SJSA1 (cell line): Measurements from ENCODE around the gene MED22. TPM values are rescaled to one million over a fixed set of nuclear protein-coding genes. Genes with fewer than 3 reads are reported as not detected.
"Not testable (repeated sequence)": the region's sequence is repeated elsewhere in the genome, so short reads cannot be mapped to it uniquely, and the experiment has no call there.

Source experiments
- DNase-seq, 2 experiments: peaks; one replicate each; pipeline ENCODE4 v3.0.0-alpha.2; 2015 to 2020; ENCODE audit warnings: low spot score in 2 of 2, low read depth in 1 of 2
- H3K27ac ChIP-seq: fragments of 250-450 bp; sonication (Bioruptor Pico); 2 replicates; pipeline ENCODE4 v1.5.1; 2020; ENCODE audit warnings: mild to moderate bottlenecking, moderate library complexity
- H3K27me3 ChIP-seq: fragments of 250-450 bp; sonication (Bioruptor Pico); replicated peaks from 2 replicates; pipeline ENCODE4 v1.5.1; 2020; ENCODE audit warnings: mild to moderate bottlenecking, moderate library complexity
- H3K36me3 ChIP-seq: fragments of 250-450 bp; sonication (Bioruptor Pico); 2 replicates; pipeline ENCODE4 v1.5.1; 2020; ENCODE audit warnings: mild to moderate bottlenecking
- H3K4me1 ChIP-seq: fragments of 250-450 bp; sonication (Bioruptor Pico); replicated peaks from 2 replicates; pipeline ENCODE4 v1.6.1; 2021; ENCODE audit warnings: mild to moderate bottlenecking
- H3K4me3 ChIP-seq: fragments of 250-450 bp; sonication (Bioruptor Pico); 2 replicates; pipeline ENCODE4 v1.5.1; 2020; ENCODE audit warnings: mild to moderate bottlenecking
- H3K9me3 ChIP-seq: fragments of 250-450 bp; sonication (Bioruptor Pico); replicated peaks from 2 replicates; pipeline ENCODE4 v1.5.1; 2020; ENCODE audit warnings: mild to moderate bottlenecking
- total RNA-seq: library from RNA; depleted of rRNA; stranded (reverse); fragments of >200 nt; shearing (Covaris generic); gene quantifications from 2 replicates; pipeline ENCODE4 v1.2.3, GENCODE V29; 2014

MED22 gene
- total RNA-seq, 1 experiment from 2014 or later = 20.4 TPM

GRCh38 chr9:133344979-133345378, 3.0 kb downstream of the MED22 start:
- DNase-seq = no peak
- peaks cover 23% of the 10 kb centered on the region for H3K4me1 ChIP-seq
- no peak overlapping the region for H3K27ac ChIP-seq
- H3K36me3 ChIP-seq = peaks cover 85% of the 10 kb centered on the region
- no peaks in the 10 kb centered on the region for H3K9me3 ChIP-seq
- no peak overlapping the region for H3K4me3 ChIP-seq
- H3K27me3 ChIP-seq = no peaks in the 10 kb centered on the region

- Histone ChIP-seq H3K27me3 (no peaks in the 10 kb centered on the region), H3K9me3 (no peaks in the 10 kb centered on the region), H3K4me1 (peaks cover 14% of the 10 kb centered on the region), H3K27ac (no peak overlapping the region), H3K36me3 (peaks cover 83% of the 10 kb centered on the region), H3K4me3 (no peak overlapping the region)
- DNase-seq = no peak
Observed at GRCh38 chr9:133344071-133344470, 3.9 kb downstream of the MED22 start.

- DNase-seq = no peak
- peaks cover 10% of the 10 kb centered on the region for H3K4me1 ChIP-seq
- no peak overlapping the region for H3K27ac ChIP-seq
- H3K9me3 ChIP-seq = no peaks in the 10 kb centered on the region
- peaks cover 77% of the 10 kb centered on the region for H3K36me3 ChIP-seq
- H3K27me3 ChIP-seq = no peaks in the 10 kb centered on the region
- no peak overlapping the region for H3K4me3 ChIP-seq
Observed at GRCh38 chr9:133342570-133342969, 5.4 kb downstream of the MED22 start.

GRCh38 chr9:133342069-133342406, 5.9 kb downstream of the MED22 start:
- no peaks in the 10 kb centered on the region for H3K9me3 ChIP-seq
- no peak overlapping the region for H3K27ac ChIP-seq
- H3K4me3 ChIP-seq = no peak overlapping the region
- H3K4me1 ChIP-seq = peaks cover 9% of the 10 kb centered on the region
- H3K27me3 ChIP-seq = no peaks in the 10 kb centered on the region
- DNase-seq = no peak
- peaks cover 75% of the 10 kb centered on the region for H3K36me3 ChIP-seq

GRCh38 chr9:133341369-133342068, 6.4 kb downstream of the MED22 start:
- Histone ChIP-seq H3K9me3 (no peaks in the 10 kb centered on the region), H3K4me3 (no peak overlapping the region), H3K36me3 (peaks cover 73% of the 10 kb centered on the region), H3K27ac (no peak overlapping the region), H3K4me1 (peaks cover 6% of the 10 kb centered on the region), H3K27me3 (no peaks in the 10 kb centered on the region)
- DNase-seq = no peak

- Histone ChIP-seq H3K36me3 (peaks cover 70% of the 10 kb centered on the region), H3K4me1 (peaks cover 7% of the 10 kb centered on the region), H3K27ac (no peak overlapping the region), H3K4me3 (no peak overlapping the region), H3K9me3 (no peaks in the 10 kb centered on the region), H3K27me3 (no peaks in the 10 kb centered on the region)
- DNase-seq = no peak
Observed at GRCh38 chr9:133340916-133341315, 7.0 kb downstream of the MED22 start.

GRCh38 chr9:133340256-133340655, 7.7 kb downstream of the MED22 start:
- H3K27me3 ChIP-seq = no peaks in the 10 kb centered on the region
- peaks cover 8% of the 10 kb centered on the region for H3K4me1 ChIP-seq
- H3K27ac ChIP-seq = no peak overlapping the region
- no peak overlapping the region for H3K4me3 ChIP-seq
- no peak for DNase-seq
- H3K36me3 ChIP-seq = peaks cover 64% of the 10 kb centered on the region
- H3K9me3 ChIP-seq = no peaks in the 10 kb centered on the region

GRCh38 chr9:133339641-133340040, 8.3 kb downstream of the MED22 start:
- Histone ChIP-seq H3K27me3 (no peaks in the 10 kb centered on the region), H3K4me1 (peaks cover 14% of the 10 kb centered on the region), H3K36me3 (peaks cover 62% of the 10 kb centered on the region), H3K4me3 (no peak overlapping the region), H3K9me3 (no peaks in the 10 kb centered on the region), H3K27ac (no peak overlapping the region)
- DNase-seq = no peak

GRCh38 chr9:133335924-133336811, 11.8 kb downstream of the MED22 start, which contains the start of gene SURF6:
Gene SURF6 (minus strand): TSS chr9:133336188. CDS start chr9:133336132, 56 bp downstream.
- Histone ChIP-seq H3K4me3 (peak within 1 kb of the TSS; percentile 74), H3K27ac (peak within 1 kb of the TSS; percentile 15), H3K9me3 (no peaks in the 10 kb centered on the region), H3K36me3 (peaks cover 63% of the 10 kb centered on the region), H3K4me1 (peaks cover 15% of the 10 kb centered on the region), H3K27me3 (no peaks in the 10 kb centered on the region)
- peak; percentile 70 to 79 for DNase-seq

GRCh38 chr9:133334888-133335287, 13.0 kb downstream of the MED22 start:
- not testable (repeated sequence) for H3K27me3 ChIP-seq, H3K9me3 ChIP-seq, H3K27ac ChIP-seq, DNase-seq
- Histone ChIP-seq H3K4me3 (peak overlapping the region; percentile 74), H3K36me3 (peaks cover 59% of the 10 kb centered on the region), H3K4me1 (peaks cover 15% of the 10 kb centered on the region)

- Histone ChIP-seq H3K9me3 (no peaks in the 10 kb centered on the region), H3K4me3 (no peak overlapping the region)
Observed at GRCh38 chr9:133334161-133334560, 13.8 kb downstream of the MED22 start.

GRCh38 chr9:133333566-133333965, 14.4 kb downstream of the MED22 start:
- Histone ChIP-seq H3K27me3 (no peaks in the 10 kb centered on the region), H3K9me3 (no peaks in the 10 kb centered on the region), H3K27ac (no peak overlapping the region), H3K36me3 (peaks cover 50% of the 10 kb centered on the region), H3K4me3 (no peak overlapping the region), H3K4me1 (peaks cover 15% of the 10 kb centered on the region)
- no peak for DNase-seq

More at GRCh38 chr9:133334161-133334560, 13.8 kb downstream of the MED22 start:
- no peak for DNase-seq
- Histone ChIP-seq H3K27me3 (no peaks in the 10 kb centered on the region), H3K36me3 (peaks cover 54% of the 10 kb centered on the region), H3K27ac (no peak overlapping the region), H3K4me1 (peaks cover 15% of the 10 kb centered on the region)

- Histone ChIP-seq H3K4me1 (peaks cover 15% of the 10 kb centered on the region), H3K9me3 (no peaks in the 10 kb centered on the region), H3K4me3 (no peak overlapping the region), H3K27me3 (no peaks in the 10 kb centered on the region), H3K36me3 (peaks cover 50% of the 10 kb centered on the region), H3K27ac (no peak overlapping the region)
- DNase-seq = no peak
Observed at GRCh38 chr9:133333011-133333410, 14.9 kb downstream of the MED22 start.

GRCh38 chr9:133332381-133332730, 15.6 kb downstream of the MED22 start:
- H3K27me3 ChIP-seq = no peaks in the 10 kb centered on the region
- H3K36me3 ChIP-seq = peaks cover 50% of the 10 kb centered on the region
- H3K9me3 ChIP-seq = no peaks in the 10 kb centered on the region
- H3K27ac ChIP-seq = no peak overlapping the region
- no peak for DNase-seq
- H3K4me1 ChIP-seq = peaks cover 15% of the 10 kb centered on the region
- H3K4me3 ChIP-seq = no peak overlapping the region
